Measurements from ENCODE around the gene CEMIP.

DNA sequence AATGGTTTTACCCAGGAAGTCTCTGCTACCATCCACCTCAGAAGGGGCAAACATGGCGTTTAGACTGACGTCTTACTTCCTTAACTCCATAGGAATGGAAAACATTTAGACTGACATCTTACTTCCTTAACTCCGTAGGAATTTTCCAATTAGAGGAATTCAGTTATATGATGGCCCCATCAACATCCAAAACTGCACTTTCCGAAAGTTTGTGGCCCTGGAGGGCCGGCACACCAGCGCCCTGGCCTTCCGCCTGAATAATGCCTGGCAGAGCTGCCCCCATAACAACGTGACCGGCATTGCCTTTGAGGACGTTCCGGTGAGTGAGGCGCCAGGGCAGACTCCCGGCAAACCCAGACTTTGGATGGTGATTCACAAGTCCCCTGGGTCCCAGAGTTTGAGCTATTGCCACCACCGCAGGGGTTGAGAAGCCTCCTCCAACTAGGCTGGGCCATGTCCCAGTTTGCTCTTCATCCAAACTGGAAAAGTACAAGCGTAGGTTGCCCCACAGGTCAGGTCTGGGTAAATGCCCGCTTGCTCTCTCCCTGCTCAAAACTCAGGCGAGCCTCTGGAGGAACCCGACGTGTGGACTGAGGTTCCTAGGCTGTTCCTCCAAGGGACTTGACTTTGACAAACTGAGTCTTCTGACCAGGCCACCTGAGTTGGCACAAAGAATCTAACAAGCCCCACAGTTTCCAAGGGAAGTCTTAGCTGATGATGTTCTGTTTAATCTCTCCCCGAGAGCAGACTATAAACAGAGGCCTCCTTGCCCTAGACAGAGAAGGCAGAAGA is 152.7 kb downstream of the CEMIP start:
- TF ChIP-seq EZH2 (IDR thresholded peaks at IDR 0.05; ENCODE audit: borderline replicate concordance, low read length), result no peak
- TF ChIP-seq, protein P1, sequence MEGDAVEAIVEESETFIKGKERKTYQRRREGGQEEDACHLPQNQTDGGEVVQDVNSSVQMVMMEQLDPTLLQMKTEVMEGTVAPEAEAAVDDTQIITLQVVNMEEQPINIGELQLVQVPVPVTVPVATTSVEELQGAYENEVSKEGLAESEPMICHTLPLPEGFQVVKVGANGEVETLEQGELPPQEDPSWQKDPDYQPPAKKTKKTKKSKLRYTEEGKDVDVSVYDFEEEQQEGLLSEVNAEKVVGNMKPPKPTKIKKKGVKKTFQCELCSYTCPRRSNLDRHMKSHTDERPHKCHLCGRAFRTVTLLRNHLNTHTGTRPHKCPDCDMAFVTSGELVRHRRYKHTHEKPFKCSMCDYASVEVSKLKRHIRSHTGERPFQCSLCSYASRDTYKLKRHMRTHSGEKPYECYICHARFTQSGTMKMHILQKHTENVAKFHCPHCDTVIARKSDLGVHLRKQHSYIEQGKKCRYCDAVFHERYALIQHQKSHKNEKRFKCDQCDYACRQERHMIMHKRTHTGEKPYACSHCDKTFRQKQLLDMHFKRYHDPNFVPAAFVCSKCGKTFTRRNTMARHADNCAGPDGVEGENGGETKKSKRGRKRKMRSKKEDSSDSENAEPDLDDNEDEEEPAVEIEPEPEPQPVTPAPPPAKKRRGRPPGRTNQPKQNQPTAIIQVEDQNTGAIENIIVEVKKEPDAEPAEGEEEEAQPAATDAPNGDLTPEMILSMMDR (conservative IDR thresholded peaks at IDR 0.05 in 1 of 2, IDR thresholded peaks at IDR 0.05 in 1 of 2; ENCODE audit: extremely low read depth in 1 of 2, insufficient read depth in 1 of 2, low read depth in 1 of 2, low read length in 2 of 2), result no peak
